Hematopoietic multipotent progenitor cell treated with erythropoietin and hydrocortisone succinate and interleukin-3 and kit ligand, for 8 days (in vitro differentiated cells): ENCODE data around the gene FRAS1.
"Not testable (repeated sequence)": the region's sequence is repeated elsewhere in the genome, so short reads cannot be mapped to it uniquely, and the experiment has no call there.

Experiments used
- DNase-seq: peaks from one replicate; pipeline ENCODE4 v3.0.0-alpha.2; 2015

The FRAS1 gene

GRCh38 chr4:78396613-78397291 is 339.6 kb downstream of the FRAS1 start:
- DNase-seq = no peak

GRCh38 chr4:78397292-78397630 is 340.1 kb downstream of the FRAS1 start:
- no peak for DNase-seq

GRCh38 chr4:78409612-78410202 is 352.6 kb downstream of the FRAS1 start:
- no peak for DNase-seq

GRCh38 chr4:78410225-78410624 is 353.1 kb downstream of the FRAS1 start:
- no peak for DNase-seq

GRCh38 chr4:78410676-78411075 is 353.6 kb downstream of the FRAS1 start:
- no peak for DNase-seq

GRCh38 chr4:78414116-78414515 is 357.0 kb downstream of the FRAS1 start:
- DNase-seq = no peak

- DNase-seq = no peak
These were observed 360.5 kb downstream of the FRAS1 start for GRCh38 chr4:78417603-78418002.

- no peak for DNase-seq
These were observed 361.3 kb downstream of the FRAS1 start for GRCh38 chr4:78418406-78418805.

GRCh38 chr4:78423790-78424189 is 366.7 kb downstream of the FRAS1 start:
- no peak for DNase-seq

GRCh38 chr4:78424461-78424860 is 367.3 kb downstream of the FRAS1 start:
- no peak for DNase-seq

- no peak for DNase-seq
These were observed 369.8 kb downstream of the FRAS1 start for GRCh38 chr4:78426972-78427371.

- no peak for DNase-seq
These were observed 371.9 kb downstream of the FRAS1 start for GRCh38 chr4:78428996-78429395.

GRCh38 chr4:78432896-78433295 is 375.8 kb downstream of the FRAS1 start:
- DNase-seq = no peak

- DNase-seq = no peak
These were observed 380.5 kb downstream of the FRAS1 start for GRCh38 chr4:78437608-78438088.

- DNase-seq = no peak
These were observed 382.2 kb downstream of the FRAS1 start for GRCh38 chr4:78439328-78439727.

- no peak for DNase-seq
These were observed 384.6 kb downstream of the FRAS1 start for GRCh38 chr4:78441756-78442155.

GRCh38 chr4:78446619-78447018 is 389.5 kb downstream of the FRAS1 start:
- DNase-seq = peak; percentile 71

- DNase-seq = no peak
These were observed 394.3 kb downstream of the FRAS1 start for GRCh38 chr4:78451407-78451806.

GRCh38 chr4:78454016-78454415 is 396.9 kb downstream of the FRAS1 start:
- DNase-seq = no peak

GRCh38 chr4:78457751-78458150 is 400.6 kb downstream of the FRAS1 start:
- DNase-seq = no peak

GRCh38 chr4:78459327-78459726 is 402.2 kb downstream of the FRAS1 start:
- DNase-seq = no peak

GRCh38 chr4:78460368-78460767 is 403.2 kb downstream of the FRAS1 start:
- DNase-seq = no peak

GRCh38 chr4:78464265-78464664 is 407.1 kb downstream of the FRAS1 start:
- no peak for DNase-seq

GRCh38 chr4:78467223-78467622 is 410.1 kb downstream of the FRAS1 start:
- not testable (repeated sequence) for DNase-seq

- no peak for DNase-seq
These were observed 411.1 kb downstream of the FRAS1 start for GRCh38 chr4:78468272-78468671.
